Measurements from ENCODE around the gene CARD19. TPM values are rescaled to one million over a fixed set of nuclear protein-coding genes. Genes with fewer than 3 reads are reported as not detected.

Gene CARD19
- total and polyA plus RNA-seq, 2 experiments from 2014 or later: 54.1 to 69.5 TPM

GRCh38 chr9:93105620-93106019 is 9.6 kb downstream of the CARD19 start:
- Histone ChIP-seq H3K27ac (no peak overlapping the region), H3K27me3 (replicated peaks; ENCODE audit: insufficient read depth) (no peaks in the 10 kb centered on the region), H3K9me2 (ENCODE audit: insufficient read depth) (no peaks in the 10 kb centered on the region), H4K20me1 (ENCODE audit: insufficient read depth) (no peaks in the 10 kb centered on the region; the same call in 1 of the 2 replicates), H3K9ac (no peak overlapping the region), H3K4me1 (ENCODE audit: insufficient read depth) (no peaks in the 10 kb centered on the region), H3K9me3 (ENCODE audit: low read depth) (no peaks in the 10 kb centered on the region), H3K79me2 (ENCODE audit: insufficient read depth) (peaks cover 83% of the 10 kb centered on the region), H3K4me2 (ENCODE audit: unreplicated experiment) (no peak overlapping the region), H3K36me3 (ENCODE audit: low read depth) (no peaks in the 10 kb centered on the region; the same call in 1 of the 2 replicates), H3K4me3 (no peak overlapping the region), H2AFZ (no peak overlapping the region), H3F3A (ENCODE audit: insufficient read depth) (0 out of 2 replicates have a peak, but pooled peaks cover 2% of the 10 kb centered on the region)
- TF ChIP-seq EZH2 (IDR thresholded peaks at IDR 0.05; ENCODE audit: insufficient read depth, poor library complexity, severe bottlenecking) (no peak), EZH2phosphoT487 (IDR thresholded peaks at IDR 0.05; ENCODE audit: insufficient read depth, low read depth) (no peak)
- in situ Hi-C loops (cut with MboI): no loop called here
- WGBS, 2 experiments (ENCODE audit: low coverage in 1 of 2, low lambda C conversion rate in 2 of 2, missing lambda C conversion rate in 2 of 2): 100% methylated on average over 1 of the region's 1 CpG
- DNase-seq: no peak

DNA sequence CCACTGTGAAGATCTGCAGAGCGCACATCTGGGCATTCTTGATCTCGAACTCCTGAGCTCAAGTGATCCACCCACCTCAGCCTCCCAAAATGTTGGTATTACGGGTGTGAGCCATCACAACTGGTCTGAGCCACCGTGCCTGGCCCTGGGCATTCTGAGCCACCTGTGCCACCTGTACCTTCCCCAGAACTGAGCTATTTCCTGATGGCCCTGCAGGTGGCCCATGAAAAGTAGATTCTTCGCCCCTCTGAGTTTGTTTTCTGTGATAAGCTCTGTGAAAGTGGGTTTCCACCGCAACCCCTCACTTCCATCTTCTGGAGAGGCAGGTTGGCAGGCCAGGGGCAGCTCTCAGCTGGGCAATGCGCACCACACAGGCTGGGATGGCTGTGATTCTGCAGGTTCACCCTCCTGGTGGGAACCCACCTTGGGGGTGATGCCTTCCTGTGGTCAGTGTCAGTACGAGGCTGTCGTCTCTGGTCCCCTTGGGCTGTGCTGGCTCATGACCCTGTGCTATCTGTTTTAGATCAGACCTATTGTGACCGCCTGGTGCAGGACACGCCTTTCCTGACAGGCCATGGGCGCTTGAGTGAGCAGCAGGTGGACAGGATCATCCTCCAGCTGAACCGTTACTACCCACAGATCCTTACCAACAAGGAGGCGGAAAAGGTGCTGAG is 11.3 kb downstream of the CARD19 start:
- Histone ChIP-seq H2AFZ (no peak overlapping the region), H3K9me3 (ENCODE audit: low read depth) (no peaks in the 10 kb centered on the region), H3K27ac (no peak overlapping the region), H3K4me1 (ENCODE audit: insufficient read depth) (no peaks in the 10 kb centered on the region), H3K79me2 (ENCODE audit: insufficient read depth) (peaks cover 67% of the 10 kb centered on the region), H3K4me3 (no peak overlapping the region), H3K9ac (no peak overlapping the region), H3K27me3 (replicated peaks; ENCODE audit: insufficient read depth) (no peaks in the 10 kb centered on the region), H3K9me2 (ENCODE audit: insufficient read depth) (no peaks in the 10 kb centered on the region), H3K36me3 (ENCODE audit: low read depth) (no peaks in the 10 kb centered on the region; the same call in 1 of the 2 replicates), H3K4me2 (ENCODE audit: unreplicated experiment) (no peak overlapping the region), H3F3A (ENCODE audit: insufficient read depth) (no peaks in the 10 kb centered on the region), H4K20me1 (ENCODE audit: insufficient read depth) (no peaks in the 10 kb centered on the region; the same call in 1 of the 2 replicates)
- TF ChIP-seq EZH2 (IDR thresholded peaks at IDR 0.05; ENCODE audit: insufficient read depth, poor library complexity, severe bottlenecking) (no peak), EZH2phosphoT487 (IDR thresholded peaks at IDR 0.05; ENCODE audit: insufficient read depth, low read depth) (no peak)
- in situ Hi-C loops (cut with MboI): no loop called here
- WGBS, 2 experiments (ENCODE audit: low coverage in 1 of 2, low lambda C conversion rate in 2 of 2, missing lambda C conversion rate in 2 of 2): 90 to 91% methylated on average over 14 of the region's 14 CpGs
- DNase-seq: no peak

GRCh38 chr9:93107825-93108161 is 11.8 kb downstream of the CARD19 start:
- H3K36me3 ChIP-seq (ENCODE audit: low read depth): no peaks in the 10 kb centered on the region; the same call in 1 of the 2 replicates
- in situ Hi-C loops (cut with MboI): no loop called here
- H4K20me1 ChIP-seq (ENCODE audit: insufficient read depth): no peaks in the 10 kb centered on the region; the same call in 1 of the 2 replicates
- H2AFZ ChIP-seq: no peak overlapping the region
- no peak overlapping the region for H3K9ac ChIP-seq
- TF ChIP-seq EZH2 (IDR thresholded peaks at IDR 0.05; ENCODE audit: insufficient read depth, poor library complexity, severe bottlenecking) (no peak), EZH2phosphoT487 (IDR thresholded peaks at IDR 0.05; ENCODE audit: insufficient read depth, low read depth) (no peak)
- H3K79me2 ChIP-seq (ENCODE audit: insufficient read depth): peaks cover 62% of the 10 kb centered on the region
- no peak overlapping the region for H3K4me2 ChIP-seq (ENCODE audit: unreplicated experiment)
- H3K4me1 ChIP-seq (ENCODE audit: insufficient read depth): no peaks in the 10 kb centered on the region
- H3F3A ChIP-seq (ENCODE audit: insufficient read depth): no peaks in the 10 kb centered on the region
- H3K27me3 ChIP-seq (replicated peaks; ENCODE audit: insufficient read depth): no peaks in the 10 kb centered on the region
- DNase-seq: no peak
- no peaks in the 10 kb centered on the region for H3K9me2 ChIP-seq (ENCODE audit: insufficient read depth)
- H3K4me3 ChIP-seq: no peak overlapping the region
- WGBS, 2 experiments (ENCODE audit: low coverage in 1 of 2, low lambda C conversion rate in 2 of 2, missing lambda C conversion rate in 2 of 2): 88 to 94% methylated on average over 6 of the region's 6 CpGs
- no peak overlapping the region for H3K27ac ChIP-seq
- H3K9me3 ChIP-seq (ENCODE audit: low read depth): no peaks in the 10 kb centered on the region

DNA sequence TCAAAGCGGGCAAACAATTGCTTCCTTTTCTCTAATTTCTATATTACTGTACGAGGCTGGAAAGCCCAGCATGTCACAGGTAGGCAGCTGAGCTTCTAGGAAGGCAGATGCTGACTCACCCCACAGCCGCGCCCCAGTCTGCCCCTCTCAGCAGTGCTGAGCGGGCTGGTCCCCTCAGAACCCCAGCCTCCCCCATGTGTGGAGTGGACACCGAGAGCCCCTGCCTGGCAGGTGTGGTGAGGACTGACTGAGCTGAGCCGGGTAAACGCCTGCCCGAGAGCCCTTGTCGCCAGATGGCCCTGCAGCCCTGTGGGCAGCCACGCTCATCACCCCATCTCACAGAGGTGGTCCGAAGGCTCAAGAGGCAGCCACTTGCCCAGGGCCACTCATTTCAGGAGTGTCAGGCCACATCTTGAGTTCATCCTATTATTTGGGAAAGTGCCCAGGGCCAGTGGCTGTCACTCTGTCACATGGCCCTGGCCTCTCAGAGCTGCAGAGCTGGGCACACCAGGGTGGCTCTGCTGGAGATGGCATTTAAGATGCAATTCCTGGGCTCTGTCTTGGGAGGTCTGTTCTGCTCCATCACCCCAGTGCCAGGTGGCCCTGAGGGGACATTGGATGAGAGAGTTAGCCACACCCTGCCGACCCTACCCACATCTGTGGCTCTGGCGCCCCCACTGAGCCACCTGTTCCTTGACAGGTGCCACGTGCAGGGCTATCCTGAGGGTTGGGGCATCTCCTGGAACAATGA is 12.4 kb downstream of the CARD19 start:
- WGBS, 2 experiments (ENCODE audit: low coverage in 1 of 2, low lambda C conversion rate in 2 of 2, missing lambda C conversion rate in 2 of 2): 89 to 93% methylated on average over 9 to 11 of the region's 15 CpGs

More for the DNA sequence above, 12.4 kb downstream of the CARD19 start:
- H2AFZ ChIP-seq: no peak overlapping the region
- H3K9ac ChIP-seq: no peak overlapping the region
- H3K9me2 ChIP-seq (ENCODE audit: insufficient read depth): no peaks in the 10 kb centered on the region
- H3K4me3 ChIP-seq: no peak overlapping the region
- no peak overlapping the region for H3K4me2 ChIP-seq (ENCODE audit: unreplicated experiment)
- no peaks in the 10 kb centered on the region for H3K9me3 ChIP-seq (ENCODE audit: low read depth)
- no peak overlapping the region for H3K27ac ChIP-seq
- peaks cover 55% of the 10 kb centered on the region for H3K79me2 ChIP-seq (ENCODE audit: insufficient read depth)
- H3K4me1 ChIP-seq (ENCODE audit: insufficient read depth): no peaks in the 10 kb centered on the region
- no peak for TF ChIP-seq EZH2 (IDR thresholded peaks at IDR 0.05; ENCODE audit: insufficient read depth, poor library complexity, severe bottlenecking)
- no peak for TF ChIP-seq EZH2phosphoT487 (IDR thresholded peaks at IDR 0.05; ENCODE audit: insufficient read depth, low read depth)
- no peaks in the 10 kb centered on the region; the same call in 1 of the 2 replicates for H4K20me1 ChIP-seq (ENCODE audit: insufficient read depth)
- no peaks in the 10 kb centered on the region for H3K27me3 ChIP-seq (replicated peaks; ENCODE audit: insufficient read depth)
- in situ Hi-C loops (cut with MboI): no loop called here
- no peak for DNase-seq
- no peaks in the 10 kb centered on the region for H3K36me3 ChIP-seq (ENCODE audit: low read depth)
- H3F3A ChIP-seq (ENCODE audit: insufficient read depth): no peaks in the 10 kb centered on the region
